GM19395 (cell line): ENCODE results near the gene ADPRHL1.
"Not testable (repeated sequence)": the region's sequence is repeated elsewhere in the genome, so short reads cannot be mapped to it uniquely, and the experiment has no call there.

ENCODE experiments used
- ATAC-seq: cut with Tn5 transposase; IDR thresholded peaks from one replicate; pipeline ENCODE4 v1.9.1; 2021; ENCODE audit warnings: mild to moderate bottlenecking, moderate library complexity; ENCODE audit not compliant: unreplicated experiment

ADPRHL1 gene

GRCh38 chr13:113479179-113479578 lies 25.9 kb upstream of the ADPRHL1 start:
- no peak for ATAC-seq

GRCh38 chr13:113477724-113478123 lies 24.4 kb upstream of the ADPRHL1 start:
- ATAC-seq = no peak

GRCh38 chr13:113476811-113477210 lies 23.5 kb upstream of the ADPRHL1 start:
- no peak for ATAC-seq

GRCh38 chr13:113475911-113476310 lies 22.6 kb upstream of the ADPRHL1 start:
- no peak for ATAC-seq

- ATAC-seq = no peak
Measured at GRCh38 chr13:113475280-113475679, 22.0 kb upstream of the ADPRHL1 start.

GRCh38 chr13:113474179-113474578 lies 20.9 kb upstream of the ADPRHL1 start:
- ATAC-seq = no peak

GRCh38 chr13:113472355-113473025 lies 19.2 kb upstream of the ADPRHL1 start:
- no peak for ATAC-seq

- ATAC-seq = no peak
Measured at GRCh38 chr13:113471844-113472243, 18.6 kb upstream of the ADPRHL1 start.

GRCh38 chr13:113470635-113471163 lies 17.4 kb upstream of the ADPRHL1 start:
- not testable (repeated sequence) for ATAC-seq

GRCh38 chr13:113470073-113470472 lies 16.8 kb upstream of the ADPRHL1 start:
- ATAC-seq = no peak

- no peak for ATAC-seq
Measured at GRCh38 chr13:113469582-113469981, 16.3 kb upstream of the ADPRHL1 start.

GRCh38 chr13:113468472-113469201 lies 15.3 kb upstream of the ADPRHL1 start:
- ATAC-seq = no peak

GRCh38 chr13:113468029-113468428 lies 14.7 kb upstream of the ADPRHL1 start:
- ATAC-seq = no peak

GRCh38 chr13:113466383-113466782 lies 13.1 kb upstream of the ADPRHL1 start:
- no peak for ATAC-seq

GRCh38 chr13:113465300-113465699 lies 12.0 kb upstream of the ADPRHL1 start:
- ATAC-seq = no peak

- ATAC-seq = no peak
Measured at GRCh38 chr13:113464476-113464875, 11.2 kb upstream of the ADPRHL1 start.

- ATAC-seq = no peak
Measured at GRCh38 chr13:113461022-113461751, 7.9 kb upstream of the ADPRHL1 start.

- ATAC-seq = no peak
Measured at GRCh38 chr13:113460599-113460998, 7.3 kb upstream of the ADPRHL1 start.

- no peak for ATAC-seq
Measured at GRCh38 chr13:113460064-113460555, 6.8 kb upstream of the ADPRHL1 start.

GRCh38 chr13:113458253-113459065 lies 5.2 kb upstream of the ADPRHL1 start:
- ATAC-seq = no peak

- no peak for ATAC-seq
Measured at GRCh38 chr13:113457510-113457909, 4.2 kb upstream of the ADPRHL1 start.
